H9 (cell line): ENCODE measurements around the gene STON2. TPM values are rescaled to one million over a fixed set of nuclear protein-coding genes. Genes with fewer than 3 reads are reported as not detected.

Experiments
- DNase-seq: peaks from one replicate; pipeline ENCODE4 v3.0.0-alpha.2; 2017
- H2AFZ ChIP-seq: one replicate; pipeline ENCODE4 v1.6.1; 2013; ENCODE audit warnings: mild to moderate bottlenecking, low read length, control low read depth, moderate library complexity
- H2AK5ac ChIP-seq: 2 replicates; pipeline ENCODE4 v1.6.1; 2013; ENCODE audit warnings: low read length, control low read depth, mixed read lengths; ENCODE audit not compliant: insufficient read length
- H2BK120ac ChIP-seq: one replicate; pipeline ENCODE4 v1.6.1; 2013; ENCODE audit warnings: low read depth, mild to moderate bottlenecking, low read length, control low read depth, inconsistent platforms; ENCODE audit not compliant: poor library complexity, severe bottlenecking
- H2BK12ac ChIP-seq: 2 replicates; pipeline ENCODE4 v1.6.1; 2013; ENCODE audit warnings: low read length, control low read depth, mixed read lengths, low read depth; ENCODE audit not compliant: insufficient read length
- H2BK15ac ChIP-seq: 2 replicates; pipeline ENCODE4 v1.6.1; 2013; ENCODE audit warnings: low read depth, low read length, control low read depth
- H2BK20ac ChIP-seq: one replicate; pipeline ENCODE4 v1.6.1; 2013; ENCODE audit warnings: low read depth, mild to moderate bottlenecking, low read length, control low read depth, inconsistent platforms; ENCODE audit not compliant: poor library complexity, severe bottlenecking
- H2BK5ac ChIP-seq: 2 replicates; pipeline ENCODE4 v1.6.1; 2013; ENCODE audit warnings: low read length, control low read depth, mixed read lengths; ENCODE audit not compliant: insufficient read length
- H3K14ac ChIP-seq: 2 replicates; pipeline ENCODE4 v1.6.1; 2013; ENCODE audit warnings: low read length, control low read depth; ENCODE audit not compliant: insufficient read depth
- H3K18ac ChIP-seq: 2 replicates; pipeline ENCODE4 v1.6.1; 2013; ENCODE audit warnings: low read depth, mild to moderate bottlenecking, mixed read lengths, low read length, control low read depth; ENCODE audit not compliant: insufficient read length
- H3K23ac ChIP-seq: 2 replicates; pipeline ENCODE4 v1.6.1; 2013; ENCODE audit warnings: low read length, control low read depth, mixed read lengths, low read depth; ENCODE audit not compliant: insufficient read length
- H3K23me2 ChIP-seq: 2 replicates; pipeline ENCODE4 v1.6.1; 2013; ENCODE audit warnings: low read depth, mild to moderate bottlenecking, mixed read lengths, low read length, control low read depth; ENCODE audit not compliant: insufficient read length, poor library complexity, severe bottlenecking
- H3K27ac ChIP-seq: 2 replicates; pipeline ENCODE4 v1.5.1; 2013; ENCODE audit warnings: low read length, control low read depth, mixed read lengths, low read depth; ENCODE audit not compliant: insufficient read length
- H3K27me3 ChIP-seq: 2 replicates; pipeline ENCODE4 v1.6.1; 2013; ENCODE audit warnings: low read length, control low read depth, inconsistent platforms; ENCODE audit not compliant: insufficient read depth
- H3K4ac ChIP-seq: 2 replicates; pipeline ENCODE4 v1.6.1; 2013; ENCODE audit warnings: low read depth, mild to moderate bottlenecking, control low read depth, inconsistent platforms, low read length, moderate library complexity
- H3K4me1 ChIP-seq: 2 replicates; pipeline ENCODE4 v1.6.1; 2013; ENCODE audit warnings: low read length, control low read depth, inconsistent platforms; ENCODE audit not compliant: insufficient read depth
- H3K4me2 ChIP-seq: 2 replicates; pipeline ENCODE4 v1.6.1; 2013; ENCODE audit warnings: low read length, control low read depth, mixed read lengths; ENCODE audit not compliant: insufficient read length, insufficient read depth
- H3K56ac ChIP-seq: 2 replicates; pipeline ENCODE4 v1.6.1; 2013; ENCODE audit warnings: low read depth, mild to moderate bottlenecking, mixed read lengths, low read length, control low read depth; ENCODE audit not compliant: insufficient read length
- H3K79me1 ChIP-seq: 2 replicates; pipeline ENCODE4 v1.6.1; 2013; ENCODE audit warnings: low read depth, mild to moderate bottlenecking, moderate library complexity, low read length, control low read depth, inconsistent platforms; ENCODE audit not compliant: insufficient read depth, poor library complexity, severe bottlenecking
- H3K79me2 ChIP-seq: 2 replicates; pipeline ENCODE4 v1.6.1; 2013; ENCODE audit warnings: low read length, control low read depth, inconsistent platforms; ENCODE audit not compliant: insufficient read depth
- H3K9ac ChIP-seq: 2 replicates; pipeline ENCODE4 v1.6.1; 2013; ENCODE audit warnings: low read length, control low read depth, mixed read lengths; ENCODE audit not compliant: insufficient read length; ENCODE audit errors: extremely low read depth
- H3K9me3 ChIP-seq: one replicate; pipeline ENCODE4 v1.6.1; 2013; ENCODE audit warnings: low read depth, low read length, inconsistent platforms; ENCODE audit not compliant: control insufficient read depth
- H3T11ph ChIP-seq: one replicate; pipeline ENCODE4 v1.6.1; 2013; ENCODE audit warnings: mild to moderate bottlenecking, low read length, control low read depth, inconsistent platforms
- H4K20me1 ChIP-seq: one replicate; pipeline ENCODE4 v1.6.1; 2013; ENCODE audit not compliant: control insufficient read depth, insufficient read length, insufficient read depth
- H4K5ac ChIP-seq: 2 replicates; pipeline ENCODE4 v1.6.1; 2013; ENCODE audit warnings: low read depth, mild to moderate bottlenecking, mixed read lengths, low read length, control low read depth; ENCODE audit not compliant: insufficient read length
- H4K8ac ChIP-seq: replicated peaks from 2 replicates; pipeline ENCODE4 v1.6.1; 2013; ENCODE audit warnings: low read length, control low read depth, mixed read lengths, low read depth; ENCODE audit not compliant: insufficient read length
- H4K91ac ChIP-seq: 2 replicates; pipeline ENCODE4 v1.6.1; 2013; ENCODE audit warnings: low read depth, mild to moderate bottlenecking, moderate library complexity, mixed read lengths, low read length, control low read depth; ENCODE audit not compliant: insufficient read length
- H3K27ac Mint-ChIP-seq, 3 experiments: 2 replicates in 2 of 3; 3 replicates in 1 of 3; pipeline ENCODE4 v1.8.0; 2020 to 2021; ENCODE audit warnings: mixed read lengths in 3 of 3, mild to moderate bottlenecking in 1 of 3, moderate library complexity in 1 of 3
- H3K27me3 Mint-ChIP-seq: 2 replicates; pipeline ENCODE4 v1.8.0; 2021; ENCODE audit warnings: low read depth, mild to moderate bottlenecking, moderate library complexity, mixed read lengths
- H3K36me3 Mint-ChIP-seq, 3 experiments: 2 replicates in 2 of 3; 3 replicates in 1 of 3; pipeline ENCODE4 v1.8.0; 2020 to 2021; ENCODE audit warnings: low read depth in 3 of 3, mixed read lengths in 3 of 3; ENCODE audit not compliant: insufficient read depth in 1 of 3
- H3K4me1 Mint-ChIP-seq, 2 experiments: 2 replicates each; pipeline ENCODE4 v1.8.0; 2020; ENCODE audit warnings: mixed read lengths in 2 of 2
- H3K4me3 Mint-ChIP-seq, 2 experiments: 2 replicates in 1 of 2; 3 replicates in 1 of 2; pipeline ENCODE4 v1.8.0; 2020 to 2021; ENCODE audit warnings: mild to moderate bottlenecking in 2 of 2, mixed read lengths in 2 of 2, moderate library complexity in 1 of 2
- H3K9me3 Mint-ChIP-seq, 2 experiments: 2 replicates in 1 of 2; 3 replicates in 1 of 2; pipeline ENCODE4 v1.8.0; 2020; ENCODE audit warnings: mild to moderate bottlenecking in 2 of 2, mixed read lengths in 2 of 2, moderate library complexity in 1 of 2
- CTCF ChIP-seq: fragments of 200-600 bp; sonication (generic); conservative IDR thresholded peaks from 3 replicates; pipeline ENCODE4 v1.8.0; 2021; ENCODE audit warnings: antibody characterized with exemption, mild to moderate bottlenecking
- WGBS: extraction: QIAGEN DNeasy Blood & Tissue Kit; methylation state at CpG from one replicate; pipeline ENCODE4 v1.1.7; 2013; ENCODE audit warnings: missing lambda C conversion rate, low lambda C conversion rate, mixed read lengths; ENCODE audit not compliant: insufficient read length; ENCODE audit errors: extremely low coverage; 5-methylcytosine and 5-hydroxymethylcytosine counted together
- total RNA-seq: library from RNA; stranded (reverse); gene quantifications from 2 replicates; pipeline ENCODE4 v1.2.1, GENCODE V29; 2021

Gene STON2
- total RNA-seq, 1 experiment from 2014 or later: 62.9 TPM

- no CpG with 5 or more reads among the region's 6 CpGs for WGBS
- Histone ChIP-seq H3K9me3 (no peaks in the 10 kb centered on the region), H2BK120ac (no peak overlapping the region), H2BK5ac (no peak overlapping the region), H3K18ac (no peak overlapping the region), H3K79me2 (no peaks in the 10 kb centered on the region), H3K27ac (no peak overlapping the region), H4K5ac (no peak overlapping the region), H3K9ac (no peak overlapping the region), H3K4ac (no peak overlapping the region), H2BK20ac (no peak overlapping the region), H3K23me2 (no peaks in the 10 kb centered on the region), H3T11ph (no peak overlapping the region), H3K4me1 (no peaks in the 10 kb centered on the region), H3K4me2 (no peak overlapping the region), H2AFZ (no peak overlapping the region), H3K27me3 (no peaks in the 10 kb centered on the region), H2BK12ac (no peak overlapping the region), H2AK5ac (no peak overlapping the region), H3K23ac (no peak overlapping the region), H4K91ac (no peak overlapping the region), H4K8ac (no peak overlapping the region), H2BK15ac (no peak overlapping the region), H3K79me1 (no peaks in the 10 kb centered on the region), H3K14ac (no peak overlapping the region), H3K56ac (no peak overlapping the region), H4K20me1 (no peaks in the 10 kb centered on the region)
- no peak overlapping the region for H3K4me3 Mint-ChIP-seq
- peak overlapping the region in 1 of 3 experiments; percentile 19; a peak in 2 of 7 replicates for H3K27ac Mint-ChIP-seq
- no peak for DNase-seq
- TF ChIP-seq CTCF: no peak
- H3K4me1 Mint-ChIP-seq: peaks cover 0 to 8% of the 10 kb centered on the region in 2 experiments; a peak in 2 of 4 replicates
- H3K27me3 Mint-ChIP-seq: no peaks in the 10 kb centered on the region
- H3K9me3 Mint-ChIP-seq: no peaks in the 10 kb centered on the region
- H3K36me3 Mint-ChIP-seq: peaks cover 41 to 44% (median 42%) of the 10 kb centered on the region in 3 experiments; a peak in 6 of 7 replicates
These were observed 7.0 kb downstream of the STON2 start for GRCh38 chr14:81392976-81393643.
